Hematopoietic multipotent progenitor cell (in vitro differentiated cells): Measurements from ENCODE around the gene MOCS1. TPM values are rescaled to one million over a fixed set of nuclear protein-coding genes. Genes with fewer than 3 reads are reported as not detected.

Experiments
- DNase-seq, 3 donors: peaks; one replicate each; pipeline ENCODE4 v3.0.0-alpha.2; 2011 to 2015; ENCODE audit warnings: low read depth in 2 of 3, low spot score in 2 of 3
- total RNA-seq: library from RNA; depleted of rRNA; stranded (reverse); fragments of >200 nt; gene quantifications from one replicate; pipeline ENCODE4 v1.2.3, GENCODE V29; 2012

The MOCS1 gene
- total RNA-seq, 1 donor = 2.2 TPM

GRCh38 chr6:39925931-39926290 lies 8.4 kb downstream of the MOCS1 start:
- DNase-seq = no peak

GRCh38 chr6:39925191-39925930 lies 8.9 kb downstream of the MOCS1 start:
- DNase-seq = no peak

- DNase-seq = no peak
Measured at GRCh38 chr6:39924283-39924682, 10.0 kb downstream of the MOCS1 start.

GRCh38 chr6:39923861-39924260 lies 10.4 kb downstream of the MOCS1 start:
- DNase-seq = no peak

GRCh38 chr6:39923394-39923793 lies 10.9 kb downstream of the MOCS1 start:
- no peak for DNase-seq

GRCh38 chr6:39922821-39923220 lies 11.4 kb downstream of the MOCS1 start:
- DNase-seq = no peak

GRCh38 chr6:39920157-39920556 lies 14.1 kb downstream of the MOCS1 start:
- no peak for DNase-seq

- no peak for DNase-seq
Measured at GRCh38 chr6:39918831-39919230, 15.4 kb downstream of the MOCS1 start.

GRCh38 chr6:39917981-39918380 lies 16.3 kb downstream of the MOCS1 start:
- DNase-seq = no peak

- DNase-seq = no peak
Measured at GRCh38 chr6:39917329-39917728, 16.9 kb downstream of the MOCS1 start.

- no peak for DNase-seq
Measured at GRCh38 chr6:39915866-39916265, 18.4 kb downstream of the MOCS1 start.

GRCh38 chr6:39914239-39914638 lies 20.0 kb downstream of the MOCS1 start:
- DNase-seq = no peak

- DNase-seq = no peak
Measured at GRCh38 chr6:39913391-39913916, 20.8 kb downstream of the MOCS1 start.

- DNase-seq = no peak
Measured at GRCh38 chr6:39912446-39912845, 21.8 kb downstream of the MOCS1 start.

GRCh38 chr6:39911513-39912125 lies 22.6 kb downstream of the MOCS1 start:
- no peak for DNase-seq

GRCh38 chr6:39910744-39911143 lies 23.5 kb downstream of the MOCS1 start:
- no peak for DNase-seq

GRCh38 chr6:39910164-39910563 lies 24.1 kb downstream of the MOCS1 start:
- no peak for DNase-seq

GRCh38 chr6:39909701-39910100 lies 24.6 kb downstream of the MOCS1 start:
- DNase-seq = no peak

GRCh38 chr6:39908838-39909583 lies 25.3 kb downstream of the MOCS1 start:
- no peak for DNase-seq

- no peak for DNase-seq
Measured at GRCh38 chr6:39907871-39908575, 26.2 kb downstream of the MOCS1 start.

GRCh38 chr6:39906318-39906761 lies 27.9 kb downstream of the MOCS1 start:
- no peak for DNase-seq
